ENCODE measurements around the gene FUCA1. TPM values are rescaled to one million over a fixed set of nuclear protein-coding genes. Genes with fewer than 3 reads are reported as not detected.
"Not testable (repeated sequence)": the region's sequence is repeated elsewhere in the genome, so short reads cannot be mapped to it uniquely, and the experiment has no call there.

The FUCA1 gene
- total RNA-seq, 2 experiments from 2014 or later = 3.6 to 4.1 TPM

DNA sequence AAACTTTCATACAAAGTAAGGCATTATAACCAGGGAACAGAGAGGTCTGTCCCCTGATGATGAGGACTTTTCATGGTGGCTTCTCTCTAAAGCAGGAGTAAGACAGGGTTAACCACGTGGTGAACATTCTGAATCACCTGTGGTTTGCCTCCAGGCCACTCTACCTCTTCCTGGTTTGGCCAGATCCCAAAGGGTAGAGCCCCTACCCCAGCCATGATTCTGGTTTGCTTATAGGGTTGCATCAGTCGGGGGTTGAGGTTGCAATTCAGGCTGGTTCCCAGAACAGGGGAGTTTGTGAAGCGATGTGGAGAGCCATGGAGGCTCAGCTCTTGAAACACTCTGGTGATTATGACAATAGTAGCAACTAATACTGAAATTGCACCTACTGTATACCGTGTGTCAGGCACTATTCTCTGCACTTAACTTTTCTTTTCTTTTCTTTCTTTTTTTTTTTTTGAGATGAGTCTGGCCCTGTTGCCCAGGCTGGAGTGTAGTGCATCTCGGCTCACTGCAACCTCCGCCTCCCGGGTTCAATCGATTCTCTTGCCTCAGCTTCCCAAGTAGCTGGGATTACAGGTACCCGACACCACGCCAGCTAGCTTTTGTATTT, 36.8 kb upstream of the FUCA1 start:
- no peak overlapping the region for H3K4me3 ChIP-seq (ENCODE audit: low read length)
- no peaks in the 10 kb centered on the region for H3K36me3 ChIP-seq (ENCODE audit: insufficient read depth, low read length)
- no peak overlapping the region for H3K4me3 Mint-ChIP-seq
- DNase-seq (no peak), ATAC-seq (ENCODE audit: poor library complexity) (no peak)
- H3K4me1 ChIP-seq (ENCODE audit: insufficient read depth, low read length) = peaks cover 14% of the 10 kb centered on the region
- CTCF ChIA-PET = no interaction called here
- no peaks in the 10 kb centered on the region for H3K9me3 Mint-ChIP-seq
- no peak overlapping the region for H3K27ac Mint-ChIP-seq
- H3K4me1 Mint-ChIP-seq (ENCODE audit: low read depth) = peaks cover 8% of the 10 kb centered on the region
- peaks cover 7% of the 10 kb centered on the region in 2 experiments for H3K27me3 ChIP-seq (ENCODE audit: control insufficient read depth in 1 of 2, insufficient read depth in 2 of 2, low read length in 2 of 2)
- POLR2A ChIA-PET = no interaction called here
- no peaks in the 10 kb centered on the region for H3K36me3 Mint-ChIP-seq (ENCODE audit: low read depth)
- intact Hi-C loops (cut with DNase I, micrococcal nuclease) = no loop called here
- no peaks in the 10 kb centered on the region for H3K9me3 ChIP-seq (ENCODE audit: control insufficient read depth in 1 of 2, insufficient read depth in 1 of 2, low read length in 2 of 2)
- no peak overlapping the region for H3K27ac ChIP-seq (ENCODE audit: low read depth in 1 of 2, low read length in 2 of 2)
- peaks cover 59% of the 10 kb centered on the region for H3K27me3 Mint-ChIP-seq
- TF ChIP-seq, protein P1, sequence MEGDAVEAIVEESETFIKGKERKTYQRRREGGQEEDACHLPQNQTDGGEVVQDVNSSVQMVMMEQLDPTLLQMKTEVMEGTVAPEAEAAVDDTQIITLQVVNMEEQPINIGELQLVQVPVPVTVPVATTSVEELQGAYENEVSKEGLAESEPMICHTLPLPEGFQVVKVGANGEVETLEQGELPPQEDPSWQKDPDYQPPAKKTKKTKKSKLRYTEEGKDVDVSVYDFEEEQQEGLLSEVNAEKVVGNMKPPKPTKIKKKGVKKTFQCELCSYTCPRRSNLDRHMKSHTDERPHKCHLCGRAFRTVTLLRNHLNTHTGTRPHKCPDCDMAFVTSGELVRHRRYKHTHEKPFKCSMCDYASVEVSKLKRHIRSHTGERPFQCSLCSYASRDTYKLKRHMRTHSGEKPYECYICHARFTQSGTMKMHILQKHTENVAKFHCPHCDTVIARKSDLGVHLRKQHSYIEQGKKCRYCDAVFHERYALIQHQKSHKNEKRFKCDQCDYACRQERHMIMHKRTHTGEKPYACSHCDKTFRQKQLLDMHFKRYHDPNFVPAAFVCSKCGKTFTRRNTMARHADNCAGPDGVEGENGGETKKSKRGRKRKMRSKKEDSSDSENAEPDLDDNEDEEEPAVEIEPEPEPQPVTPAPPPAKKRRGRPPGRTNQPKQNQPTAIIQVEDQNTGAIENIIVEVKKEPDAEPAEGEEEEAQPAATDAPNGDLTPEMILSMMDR (IDR thresholded peaks at IDR 0.05) = no peak

DNA sequence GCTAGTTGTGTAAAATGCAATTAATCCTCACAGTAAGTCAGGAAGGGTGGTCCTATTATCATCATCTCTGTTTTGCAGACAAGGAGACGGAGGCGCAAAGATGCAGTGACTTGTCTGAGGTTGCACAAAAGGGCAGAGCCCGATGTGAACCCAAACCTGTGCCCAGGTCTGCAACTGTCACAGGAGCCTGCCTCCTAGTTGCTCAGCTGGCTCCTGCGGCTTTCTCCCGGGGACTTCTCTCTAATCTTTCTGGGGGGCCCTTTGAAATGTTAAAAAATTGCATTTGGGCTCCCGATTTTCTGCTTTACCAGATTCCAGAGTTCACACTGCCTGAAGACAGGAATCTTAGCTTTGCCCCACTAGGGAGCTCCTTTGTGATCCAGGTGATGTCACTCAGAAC, 35.7 kb upstream of the FUCA1 start:
- intact Hi-C loops (cut with DNase I, micrococcal nuclease) = no loop called here

DNA sequence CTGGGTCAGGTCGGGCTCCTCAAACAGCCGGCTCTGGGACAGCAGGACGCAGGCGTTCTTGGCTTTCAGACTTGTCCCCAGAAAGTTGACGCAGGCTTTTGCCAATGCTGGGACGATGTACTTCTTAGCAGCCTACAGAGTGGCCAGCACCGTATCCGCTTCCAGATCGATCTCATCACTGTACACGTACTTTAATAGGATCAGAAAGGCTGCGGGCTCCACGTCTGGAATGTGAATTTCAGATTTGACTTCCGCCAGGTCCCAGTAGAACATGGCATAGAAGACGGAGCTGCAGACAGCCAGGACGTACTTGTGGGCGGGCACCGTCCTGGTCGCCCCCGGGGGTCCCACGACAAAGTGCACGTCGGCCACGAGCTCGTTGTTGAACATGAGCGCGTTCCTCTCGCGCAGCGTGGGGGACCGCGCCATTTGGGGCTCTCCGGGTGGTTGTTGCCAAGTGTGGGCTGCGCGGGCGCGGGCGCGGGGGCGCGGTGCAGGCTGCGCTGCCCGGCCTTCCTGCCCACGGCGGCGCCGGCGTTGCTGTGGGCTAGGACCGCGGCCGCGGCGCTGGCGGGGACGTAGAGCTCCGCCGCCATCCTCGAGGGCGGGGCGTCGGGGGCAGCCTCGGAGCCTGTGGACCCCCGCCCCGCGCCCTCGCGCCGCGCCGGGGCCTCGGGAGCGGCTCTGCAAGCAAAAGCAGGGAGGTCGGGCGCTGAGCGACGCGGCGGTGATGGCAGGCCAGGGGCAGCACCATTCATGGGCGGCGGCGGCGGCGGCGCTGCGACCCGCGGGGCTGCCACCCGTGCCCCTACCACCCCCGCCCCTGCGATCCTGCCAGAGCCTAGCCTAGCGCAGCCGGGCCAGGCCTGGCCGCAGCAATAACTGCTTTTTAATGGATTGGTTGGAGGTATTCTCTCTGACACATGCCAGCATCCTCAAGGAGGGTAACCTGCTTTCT, 34.5 kb upstream of the FUCA1 start:
- H3K4me1 ChIP-seq (ENCODE audit: insufficient read depth, low read length) = no peaks in the 10 kb centered on the region
- DNase-seq = no peak
- no peaks in the 10 kb centered on the region for H3K36me3 ChIP-seq (ENCODE audit: insufficient read depth, low read length)
- no peak overlapping the region for H3K27ac Mint-ChIP-seq
- H3K9me3 Mint-ChIP-seq = no peaks in the 10 kb centered on the region
- ChIA-PET POLR2A (no interaction called here), CTCF (no interaction called here)
- peaks cover 7% of the 10 kb centered on the region in 2 experiments for H3K27me3 ChIP-seq (ENCODE audit: control insufficient read depth in 1 of 2, insufficient read depth in 2 of 2, low read length in 2 of 2)
- no peak overlapping the region for H3K27ac ChIP-seq (ENCODE audit: low read depth in 1 of 2, low read length in 2 of 2)
- ATAC-seq (ENCODE audit: poor library complexity) = no peak
- no peaks in the 10 kb centered on the region for H3K9me3 ChIP-seq (ENCODE audit: control insufficient read depth in 1 of 2, insufficient read depth in 1 of 2, low read length in 2 of 2)
- H3K27me3 Mint-ChIP-seq = peaks cover 48% of the 10 kb centered on the region
- H3K36me3 Mint-ChIP-seq (ENCODE audit: low read depth) = no peaks in the 10 kb centered on the region
- H3K4me3 Mint-ChIP-seq = no peak overlapping the region
- H3K4me1 Mint-ChIP-seq (ENCODE audit: low read depth) = no peaks in the 10 kb centered on the region
- TF ChIP-seq, protein P1 (IDR thresholded peaks at IDR 0.05) = no peak
- intact Hi-C loops (cut with DNase I, micrococcal nuclease) = no loop called here
- H3K4me3 ChIP-seq (ENCODE audit: low read length) = no peak overlapping the region

More for the DNA sequence above, 35.7 kb upstream of the FUCA1 start:
- no peaks in the 10 kb centered on the region for H3K36me3 ChIP-seq (ENCODE audit: insufficient read depth, low read length)
- Mint-ChIP-seq H3K4me1 (ENCODE audit: low read depth) (no peaks in the 10 kb centered on the region), H3K27ac (no peak overlapping the region), H3K27me3 (peaks cover 51% of the 10 kb centered on the region), H3K4me3 (no peak overlapping the region), H3K9me3 (no peaks in the 10 kb centered on the region), H3K36me3 (ENCODE audit: low read depth) (no peaks in the 10 kb centered on the region)
- DNase-seq = no peak
- peaks cover 7% of the 10 kb centered on the region in 2 experiments for H3K27me3 ChIP-seq (ENCODE audit: control insufficient read depth in 1 of 2, insufficient read depth in 2 of 2, low read length in 2 of 2)
- H3K27ac ChIP-seq (ENCODE audit: low read depth in 1 of 2, low read length in 2 of 2) = no peak overlapping the region
- peaks cover 4% of the 10 kb centered on the region for H3K4me1 ChIP-seq (ENCODE audit: insufficient read depth, low read length)
- CTCF ChIA-PET = interaction anchor here (0.6 kb wide), 1 partner anchor 57 kb away, joined by 3 read pairs; no protein-coding TSS in a partner anchor
- POLR2A ChIA-PET = no interaction called here
- ATAC-seq (ENCODE audit: poor library complexity) = no peak
- H3K9me3 ChIP-seq (ENCODE audit: control insufficient read depth in 1 of 2, insufficient read depth in 1 of 2, low read length in 2 of 2) = no peaks in the 10 kb centered on the region
- H3K4me3 ChIP-seq (ENCODE audit: low read length) = no peak overlapping the region
- TF ChIP-seq, protein P1 (IDR thresholded peaks at IDR 0.05) = no peak

DNA sequence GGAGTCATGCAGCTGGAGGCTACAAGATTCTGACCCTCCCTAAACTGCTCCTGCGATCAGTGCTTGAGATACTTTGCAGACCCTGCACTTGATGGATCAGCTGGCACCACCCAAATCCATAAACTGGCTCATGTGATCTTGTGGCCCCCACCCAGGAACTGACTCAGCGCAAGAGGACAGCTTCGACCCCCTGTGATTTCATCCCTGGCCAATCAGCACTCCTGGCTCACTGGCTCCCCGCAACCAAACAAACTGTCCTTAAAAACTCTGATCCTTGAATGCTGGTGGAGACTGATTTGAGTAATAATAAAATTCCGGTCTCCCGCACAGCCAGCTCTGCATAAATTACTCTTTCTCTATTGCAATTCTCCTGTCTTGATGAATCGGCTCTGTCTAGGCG, 31.9 kb upstream of the FUCA1 start:
- H3K9me3 Mint-ChIP-seq; H3K4me3 Mint-ChIP-seq; H3K27ac Mint-ChIP-seq; H3K27me3 ChIP-seq (ENCODE audit: control insufficient read depth in 1 of 2, insufficient read depth in 2 of 2, low read length in 2 of 2); CTCF ChIA-PET; DNase-seq; H3K27ac ChIP-seq (ENCODE audit: low read depth in 1 of 2, low read length in 2 of 2); ATAC-seq (ENCODE audit: poor library complexity); intact Hi-C loops (cut with DNase I, micrococcal nuclease); POLR2A ChIA-PET; H3K36me3 ChIP-seq (ENCODE audit: insufficient read depth, low read length); H3K36me3 Mint-ChIP-seq (ENCODE audit: low read depth); H3K4me3 ChIP-seq (ENCODE audit: low read length); H3K9me3 ChIP-seq (ENCODE audit: control insufficient read depth in 1 of 2, insufficient read depth in 1 of 2, low read length in 2 of 2): not testable (repeated sequence)
- H3K4me1 Mint-ChIP-seq (ENCODE audit: low read depth) = peaks cover 13% of the 10 kb centered on the region
- H3K4me1 ChIP-seq (ENCODE audit: insufficient read depth, low read length) = peaks cover 11% of the 10 kb centered on the region
- peaks cover 35% of the 10 kb centered on the region for H3K27me3 Mint-ChIP-seq

Data from CD4-positive, alpha-beta T cell (primary cell).